Measurements from ENCODE around the gene SERPINB7.

SERPINB7 gene

DNA sequence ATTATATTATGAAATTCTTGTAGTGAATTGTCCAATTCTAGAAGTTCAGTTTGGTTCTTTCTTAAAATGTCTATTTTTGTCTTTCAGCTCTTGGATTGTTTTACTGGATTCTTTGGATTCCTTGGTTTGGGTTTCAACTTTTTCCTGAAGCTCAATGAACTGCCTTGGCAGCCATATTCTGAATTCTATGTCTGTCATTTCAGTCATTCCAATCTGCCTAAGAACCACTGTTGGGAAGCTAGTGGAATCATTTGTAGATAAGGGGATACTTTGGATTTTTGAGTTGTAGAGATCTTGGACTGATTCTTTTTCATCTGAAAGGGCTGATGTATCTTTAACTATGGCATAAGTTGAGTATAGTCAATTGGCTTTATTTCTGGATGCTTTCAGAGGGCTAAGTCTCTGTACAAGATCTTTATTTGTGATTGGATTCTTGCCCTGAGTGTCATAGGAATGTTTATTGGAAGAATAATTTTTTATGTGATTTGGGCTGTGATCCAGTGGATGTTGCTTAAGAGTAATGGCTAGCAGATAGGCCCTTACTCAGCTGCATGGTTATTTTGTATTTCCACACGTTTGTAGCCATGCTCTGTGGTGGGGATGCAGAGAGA lies 42.3 kb downstream of the SERPINB7 start:
- TF ChIP-seq POLR2A (IDR thresholded peaks at IDR 0.05; ENCODE audit: low read length): no peak
- TF ChIP-seq GATA1 (IDR thresholded peaks at IDR 0.05; ENCODE audit: low read depth, low read length): no peak
- no peak for DNase-seq

DNA sequence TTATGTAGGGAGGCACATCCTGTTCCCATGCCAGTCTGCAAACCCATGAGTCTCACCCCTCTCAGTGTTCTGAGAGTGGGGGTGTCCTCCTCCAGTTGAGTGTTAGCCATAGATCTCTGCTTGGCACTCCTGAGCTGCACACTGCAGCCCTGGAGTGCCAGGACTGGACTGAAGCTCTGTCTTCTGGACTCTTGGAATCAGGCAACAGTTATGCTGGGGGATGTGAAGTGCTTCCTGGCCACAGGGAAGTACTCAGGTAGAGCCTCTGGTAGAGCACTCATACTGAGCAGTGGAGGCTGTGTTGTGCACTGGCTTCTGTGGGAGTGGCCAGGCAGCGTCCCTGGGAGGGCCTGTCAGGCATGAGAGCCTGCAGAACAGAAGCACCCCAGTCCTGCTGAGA lies 43.0 kb downstream of the SERPINB7 start:
- no peak for TF ChIP-seq POLR2A (IDR thresholded peaks at IDR 0.05; ENCODE audit: low read length)
- no peak for TF ChIP-seq GATA1 (IDR thresholded peaks at IDR 0.05; ENCODE audit: low read depth, low read length)
- no peak for DNase-seq

DNA sequence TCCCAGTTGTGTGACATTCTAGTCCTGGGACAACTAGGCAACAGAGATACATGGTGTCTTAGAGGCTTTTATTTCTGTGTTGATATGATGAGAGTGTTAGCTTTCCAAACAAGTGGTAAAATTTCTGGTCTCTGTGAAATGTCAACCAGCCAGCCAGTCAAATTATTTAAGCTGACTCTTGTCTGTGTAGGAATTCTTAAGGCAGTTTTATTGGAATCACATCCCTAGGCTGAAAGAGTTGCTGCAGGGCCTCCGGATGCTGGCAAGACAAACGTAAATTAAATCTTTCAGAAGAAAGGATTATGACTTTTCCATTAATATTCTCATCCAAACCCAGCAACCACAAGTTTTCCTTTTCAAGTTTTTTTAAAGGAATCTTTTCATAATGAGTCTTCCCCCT lies 44.6 kb downstream of the SERPINB7 start:
- TF ChIP-seq POLR2A (IDR thresholded peaks at IDR 0.05; ENCODE audit: low read length) (no peak), GATA1 (IDR thresholded peaks at IDR 0.05; ENCODE audit: low read depth, low read length) (no peak)
- DNase-seq: no peak

DNA sequence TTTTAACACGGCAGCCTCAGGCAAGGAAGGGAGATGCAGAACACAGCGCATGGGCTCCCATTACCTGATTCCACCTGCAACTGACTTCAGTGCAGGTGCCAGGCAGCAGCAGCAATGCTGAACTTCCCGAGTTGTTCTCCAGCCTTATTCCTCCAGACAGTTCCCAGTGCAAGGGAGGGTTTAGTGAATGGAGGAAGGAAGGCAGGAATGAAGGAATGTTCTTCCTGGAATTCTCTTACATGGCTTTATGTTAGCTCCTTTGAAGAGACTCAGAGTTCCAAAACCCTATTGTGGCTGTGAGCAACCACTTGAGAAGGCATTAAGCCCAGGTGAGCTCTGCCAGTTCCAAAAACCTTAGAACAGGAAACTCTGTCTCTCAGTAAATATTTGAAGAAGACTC lies 45.5 kb downstream of the SERPINB7 start:
- no peak for DNase-seq
- no peak for TF ChIP-seq POLR2A (IDR thresholded peaks at IDR 0.05; ENCODE audit: low read length)
- no peak for TF ChIP-seq GATA1 (IDR thresholded peaks at IDR 0.05; ENCODE audit: low read depth, low read length)

DNA sequence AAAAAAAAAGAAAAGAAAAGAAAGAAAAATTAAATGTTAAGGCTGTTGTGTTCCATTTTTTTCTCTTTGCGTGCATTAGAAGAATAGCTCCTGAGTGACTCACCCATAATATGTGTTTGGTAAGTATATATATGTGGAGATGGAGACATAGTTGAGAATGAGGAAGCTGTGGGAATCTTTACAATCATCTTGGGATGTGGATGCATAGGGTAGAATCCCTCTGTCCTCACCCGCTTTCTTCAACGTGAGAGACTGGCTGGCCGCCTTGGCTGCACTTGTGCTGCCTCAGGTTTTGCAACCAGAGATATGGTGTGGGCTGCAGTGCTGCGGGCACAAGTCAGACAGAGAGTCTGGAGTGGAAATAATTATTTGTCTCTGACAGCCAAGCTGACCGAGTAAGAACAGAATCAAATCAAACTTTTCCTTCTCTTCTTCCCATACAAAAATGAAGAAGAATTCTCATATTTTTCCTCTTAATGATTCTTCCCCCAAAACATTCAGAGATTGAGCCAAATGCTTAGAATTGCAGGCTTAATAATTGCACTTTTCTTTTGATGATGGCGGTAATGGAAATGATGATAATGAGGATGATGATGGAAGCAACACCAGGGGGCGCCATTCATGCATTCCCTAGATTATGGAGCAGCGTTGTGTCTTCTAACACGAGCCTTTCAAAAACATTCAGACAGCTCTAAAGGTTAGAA lies 48.5 kb downstream of the SERPINB7 start:
- peak; percentile 34 to 56 for DNase-seq
- TF ChIP-seq GATA1 (IDR thresholded peaks at IDR 0.05; ENCODE audit: low read depth, low read length): no peak
- no peak for TF ChIP-seq POLR2A (IDR thresholded peaks at IDR 0.05; ENCODE audit: low read length)

DNA sequence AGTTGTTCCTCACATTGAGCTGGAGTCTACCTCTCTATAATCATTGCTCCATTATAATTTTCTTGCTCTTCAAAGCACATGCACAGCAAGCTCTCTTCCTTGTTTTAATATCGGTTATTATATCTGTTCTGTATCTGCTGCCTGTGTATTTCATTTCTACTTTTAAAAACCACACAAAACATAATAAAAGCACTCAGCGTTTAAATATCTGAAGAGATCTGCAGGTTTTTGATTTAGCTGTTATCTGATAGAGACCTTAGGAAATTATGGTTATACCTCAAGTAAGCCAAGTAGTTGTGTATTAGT lies 49.0 kb downstream of the SERPINB7 start:
- DNase-seq: no peak
- no peak for TF ChIP-seq GATA1 (IDR thresholded peaks at IDR 0.05; ENCODE audit: low read depth, low read length)
- no peak for TF ChIP-seq POLR2A (IDR thresholded peaks at IDR 0.05; ENCODE audit: low read length)

DNA sequence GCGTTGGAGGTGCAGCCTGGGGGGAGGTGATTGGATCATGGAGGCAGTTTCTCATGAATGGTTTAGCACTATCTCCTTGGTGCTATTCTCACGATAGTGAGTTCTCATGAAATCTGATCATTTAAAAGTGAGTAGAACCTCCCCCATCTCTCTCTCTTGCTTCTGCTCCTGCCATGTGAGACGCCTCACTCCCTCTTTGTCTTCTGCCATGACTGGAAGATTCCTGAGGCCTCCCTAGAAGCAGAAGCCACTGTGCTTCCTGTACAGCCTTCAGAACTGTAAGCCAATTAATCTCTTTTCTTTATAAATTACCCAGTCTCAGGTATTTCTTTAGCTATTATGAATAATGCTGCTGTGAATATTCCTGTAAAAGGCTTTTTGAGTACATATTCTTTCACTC lies 52.9 kb downstream of the SERPINB7 start:
- no peak for DNase-seq
- TF ChIP-seq GATA1 (IDR thresholded peaks at IDR 0.05; ENCODE audit: low read depth, low read length): no peak
- TF ChIP-seq POLR2A (IDR thresholded peaks at IDR 0.05; ENCODE audit: low read length): no peak

DNA sequence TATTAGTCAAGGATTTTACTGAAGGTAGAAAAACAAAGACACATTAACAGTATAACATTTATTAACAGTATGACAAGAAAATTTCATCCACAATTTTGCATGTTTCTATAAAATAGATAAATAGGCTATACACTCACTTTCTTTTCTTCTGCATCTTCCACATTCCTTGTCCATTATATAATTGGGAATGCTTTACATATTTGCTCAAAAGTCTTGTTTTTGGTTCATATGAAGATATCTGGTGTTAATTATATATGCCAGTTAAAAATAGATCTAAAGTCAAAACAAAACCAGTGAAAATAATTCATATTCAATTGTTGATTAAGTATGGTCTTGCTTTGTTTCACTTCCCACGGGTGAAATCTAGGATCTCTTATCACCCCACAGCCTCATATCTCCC lies 53.4 kb downstream of the SERPINB7 start:
- no peak for DNase-seq
- TF ChIP-seq POLR2A (IDR thresholded peaks at IDR 0.05; ENCODE audit: low read length) (no peak), GATA1 (IDR thresholded peaks at IDR 0.05; ENCODE audit: low read depth, low read length) (no peak)

DNA sequence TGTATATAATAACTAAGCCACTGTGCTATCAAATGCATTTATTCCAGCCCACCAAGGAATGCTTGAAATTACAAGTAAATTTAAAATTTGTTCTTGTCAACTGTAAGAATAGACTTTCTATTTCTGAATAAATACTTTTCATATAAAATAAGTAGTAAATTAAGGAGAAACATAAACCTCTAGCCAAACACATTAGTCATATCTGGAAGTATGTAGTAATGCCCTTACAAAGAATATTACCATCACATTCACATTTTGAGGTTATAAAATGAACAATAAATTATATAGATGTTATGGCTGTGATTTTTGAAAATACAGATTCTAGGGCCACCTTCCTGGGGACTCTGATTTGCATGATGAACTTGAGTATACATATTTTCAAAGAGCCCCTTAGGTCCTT lies 54.7 kb downstream of the SERPINB7 start:
- TF ChIP-seq GATA1 (IDR thresholded peaks at IDR 0.05; ENCODE audit: low read depth, low read length) (no peak), POLR2A (IDR thresholded peaks at IDR 0.05; ENCODE audit: low read length) (no peak)
- DNase-seq: no peak

DNA sequence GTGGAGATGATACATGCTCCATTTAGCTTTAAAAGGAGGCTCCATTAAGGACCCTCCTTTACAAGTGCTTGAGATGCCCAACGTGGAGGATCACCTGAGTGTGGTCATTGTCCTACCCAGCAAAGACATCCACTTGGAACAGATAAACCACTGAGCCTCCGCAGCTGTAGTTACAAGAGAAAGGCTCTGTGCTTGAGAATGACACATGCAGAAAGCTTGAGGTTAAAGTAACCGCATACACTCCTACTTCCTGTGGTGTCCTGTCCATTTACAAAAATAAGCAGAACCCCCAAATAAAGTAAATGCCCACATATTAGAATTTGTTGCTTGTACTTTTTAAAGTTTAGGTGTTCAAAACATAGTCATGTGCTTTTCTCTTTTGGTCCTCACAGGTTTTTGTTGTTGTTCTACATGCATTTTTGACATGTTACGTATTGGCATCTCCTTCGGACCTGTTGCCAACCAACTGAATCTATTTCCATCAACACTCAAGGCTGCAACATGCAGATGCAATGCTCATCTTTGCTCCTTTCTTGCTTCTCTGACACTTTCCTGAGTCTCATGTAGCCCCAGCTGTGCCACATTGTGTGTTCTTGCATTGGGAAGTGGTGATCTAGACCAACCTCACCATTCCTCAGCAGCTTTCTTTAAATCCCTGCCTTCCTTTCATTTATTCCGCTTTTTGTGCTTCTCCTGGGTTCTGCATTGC lies 56.0 kb downstream of the SERPINB7 start:
- no peak for DNase-seq
- TF ChIP-seq GATA1 (IDR thresholded peaks at IDR 0.05; ENCODE audit: low read depth, low read length) (no peak), POLR2A (IDR thresholded peaks at IDR 0.05; ENCODE audit: low read length) (no peak)

DNA sequence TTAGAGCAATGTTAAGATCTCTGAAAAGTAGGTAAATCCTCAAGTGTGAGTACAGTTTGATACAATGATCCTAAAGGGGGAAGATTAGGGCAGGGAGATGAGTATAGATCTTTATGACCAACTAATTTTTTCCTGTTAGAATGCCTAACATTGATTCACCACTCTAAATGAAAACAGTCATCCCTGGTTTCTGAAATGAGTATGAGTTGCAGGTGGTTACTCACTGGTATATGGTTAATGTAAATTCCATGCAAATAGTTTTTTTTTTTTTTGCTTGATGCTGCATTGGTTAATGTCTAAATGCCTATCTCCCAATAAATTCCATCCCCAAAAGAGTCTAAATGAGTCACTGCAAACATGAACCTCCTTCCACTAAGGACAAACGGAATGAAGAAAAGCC lies 57.3 kb downstream of the SERPINB7 start:
- DNase-seq: no peak
- TF ChIP-seq GATA1 (IDR thresholded peaks at IDR 0.05; ENCODE audit: low read depth, low read length) (no peak), POLR2A (IDR thresholded peaks at IDR 0.05; ENCODE audit: low read length) (no peak)

DNA sequence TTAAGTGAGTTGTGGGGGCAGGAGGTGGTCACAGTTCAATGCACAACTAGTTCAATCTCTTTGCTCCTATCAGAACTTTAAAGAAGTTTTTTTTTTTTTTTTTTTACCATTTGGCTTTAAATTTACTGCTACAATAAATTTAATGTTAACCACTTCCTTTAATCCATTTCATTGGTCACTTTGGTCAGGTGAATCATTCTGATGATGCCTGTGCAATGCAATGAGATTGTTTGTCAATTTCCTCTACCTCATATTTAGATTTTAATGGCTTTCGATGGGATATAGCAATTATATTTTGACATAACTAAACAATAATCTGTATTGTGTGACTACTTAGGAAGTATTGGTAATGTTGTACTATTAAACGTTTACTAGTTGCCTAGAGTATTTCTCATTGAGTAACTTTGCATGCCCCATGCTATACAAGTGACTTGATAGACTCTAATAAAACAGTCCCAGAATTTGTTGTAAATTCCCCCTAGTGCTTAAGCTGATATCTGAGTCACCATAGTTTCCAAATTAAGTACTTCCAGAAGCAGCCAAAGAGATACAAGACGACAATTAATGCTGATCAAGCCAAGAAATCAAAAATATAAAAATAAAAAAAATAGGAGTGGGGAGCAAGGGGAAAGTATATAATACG lies 59.4 kb downstream of the SERPINB7 start:
- TF ChIP-seq POLR2A (IDR thresholded peaks at IDR 0.05; ENCODE audit: low read length) (no peak), GATA1 (IDR thresholded peaks at IDR 0.05; ENCODE audit: low read depth, low read length) (no peak)
- no peak for DNase-seq

DNA sequence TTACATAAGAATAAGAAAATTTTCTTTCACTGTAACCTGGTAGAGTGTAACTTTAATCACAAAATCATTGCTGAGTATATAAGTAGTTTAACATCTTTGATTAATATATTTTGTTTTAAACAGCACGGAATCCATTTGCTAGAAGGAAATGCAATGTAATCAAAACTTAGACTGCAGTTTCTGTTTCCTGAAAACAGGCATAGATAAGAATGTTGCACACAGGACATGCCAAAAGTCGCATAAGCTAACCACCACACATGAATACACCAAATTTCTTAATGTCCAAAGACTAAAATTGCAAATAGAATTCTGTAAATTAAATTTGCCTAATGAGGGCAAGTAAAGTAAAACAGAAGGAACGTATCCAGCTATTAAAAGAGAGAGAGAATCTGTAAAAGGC lies 61.2 kb downstream of the SERPINB7 start:
- DNase-seq: no peak
- TF ChIP-seq GATA1 (IDR thresholded peaks at IDR 0.05; ENCODE audit: low read depth, low read length): no peak
- TF ChIP-seq POLR2A (IDR thresholded peaks at IDR 0.05; ENCODE audit: low read length): no peak

DNA sequence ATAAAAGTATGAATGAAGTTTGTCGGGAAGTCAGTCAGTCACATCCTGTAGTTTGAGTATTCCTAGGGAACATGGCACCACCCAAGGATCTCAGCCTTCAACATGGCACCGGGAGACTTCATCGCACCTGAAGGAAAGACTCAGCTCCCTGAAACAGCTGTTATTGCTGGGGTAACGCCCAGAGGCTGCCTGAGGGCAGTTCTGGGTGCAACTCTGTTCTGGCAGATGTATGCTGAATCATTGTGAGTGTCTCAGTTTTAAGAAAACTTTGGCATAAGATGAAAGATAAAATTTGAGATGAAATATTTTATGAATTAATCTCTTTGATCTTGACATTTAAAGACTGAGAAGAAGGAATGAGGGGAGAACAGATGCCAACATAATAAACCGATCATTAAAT lies 62.4 kb downstream of the SERPINB7 start:
- TF ChIP-seq POLR2A (IDR thresholded peaks at IDR 0.05; ENCODE audit: low read length) (no peak), GATA1 (IDR thresholded peaks at IDR 0.05; ENCODE audit: low read depth, low read length) (no peak)

More for the DNA sequence above, 62.4 kb downstream of the SERPINB7 start:
- DNase-seq: no peak
